ENCODE measurements around the gene RPL27. TPM values are rescaled to one million over a fixed set of nuclear protein-coding genes. Genes with fewer than 3 reads are reported as not detected.

Gene RPL27
- total and polyA plus RNA-seq, 2 of the 13 experiments (the other 11 are each of a cell fraction or from before 2014, with no cell fraction given) = 1,585 to 5,840 TPM

- Histone ChIP-seq H3K4me2 (ENCODE audit: low read depth, low read length) (peak within 1 kb of the TSS; percentile 93), H3K9me3 (ENCODE audit: low read length) (no peaks in the 10 kb centered on the region), H3K27ac (ENCODE audit: extremely low read length, insufficient read depth, low read length) (no peak within 1 kb of the TSS), H3K9ac (ENCODE audit: insufficient read depth, low read depth, low read length) (peak within 1 kb of the TSS; percentile 24; the same call in 1 of the 2 replicates), H3K79me2 (ENCODE audit: insufficient read depth, low read length) (peaks cover 19% of the 10 kb centered on the region), H2AFZ (ENCODE audit: low read length) (no peak within 1 kb of the TSS), H3K36me3 (replicated peaks in 1 of 2; ENCODE audit: control insufficient read depth in 1 of 2, insufficient read depth in 2 of 2, low read length in 2 of 2) (peaks cover 0 to 7% of the 10 kb centered on the region in 2 experiments; a peak in 2 of 5 replicates), H3K4me3 (replicated peaks in 1 of 3; ENCODE audit: insufficient read depth in 1 of 3, low read depth in 2 of 3, low read length in 3 of 3) (peak within 1 kb of the TSS; percentile 27 to 62 (median 45); a peak in 5 of 6 replicates), H4K20me1 (ENCODE audit: insufficient read depth, low read length) (no peaks in the 10 kb centered on the region), H3K27me3 (ENCODE audit: control insufficient read depth in 1 of 2, insufficient read depth in 2 of 2, low read length in 2 of 2) (no peaks in the 10 kb centered on the region; a peak in 1 of 5 replicates), H3K4me1 (ENCODE audit: insufficient read depth, low read length) (peaks cover 61% of the 10 kb centered on the region)
- in situ Hi-C loops (cut with HindIII; ENCODE audit: extremely low pct_ligation_motif_present, low pct_unique_long_range_greater_than_20kb) = no loop called here
- peak; percentile 96 for FAIRE-seq
- ChIA-PET POLR2A (interaction anchor here (0.5 to 3.6 kb wide), 16 partner anchors 13 to 343 kb away, joined by 3 to 16 read pairs (median 4); partner anchors contain the start of genes BRCA1, IFI35, NBR1 and RPL27), CTCF (ENCODE audit: low intra/inter-chr PET ratio, low total read pairs) (interaction anchor here (0.9 to 1.1 kb wide), 2 partner anchors 146 to 285 kb away, joined by 3 read pairs; partner anchors contain the start of gene NBR1)
- no TSS peak for BruUV-seq (replicated peaks)
- 34% methylated on average over 60 of the region's 61 CpGs for WGBS (ENCODE audit: low lambda C conversion rate)
- peak; percentile 48 for ATAC-seq
- intact Hi-C loops (cut with micrococcal nuclease; ENCODE audit: unreplicated experiment) = loop anchor here (2.0 to 5.0 kb wide), 4 partner anchors 94 to 308 kb away; partner anchors contain the start of genes NBR1 and TMEM106A
- peak; percentile 91 for DNase-seq (ENCODE audit: low spot score)
- TF ChIP-seq MEIS1 (CRISPR knock-in tag; IDR thresholded peaks at IDR 0.05; ENCODE audit: borderline replicate concordance) (no peak), STAG1 (CRISPR knock-in tag; IDR thresholded peaks at IDR 0.05) (peak; percentile 97), KDM3A (CRISPR knock-in tag; IDR thresholded peaks at IDR 0.05; ENCODE audit: low read depth) (peak; percentile 97), ATF3 (CRISPR knock-in tag; IDR thresholded peaks at IDR 0.05) (peak; percentile 58; the same call in 1 of the 2 replicates), ZNF720 (CRISPR knock-in tag; IDR thresholded peaks at IDR 0.05) (no peak), BCL6 (CRISPR knock-in tag; IDR thresholded peaks at IDR 0.05) (peak; percentile 36), ZNF468 (CRISPR knock-in tag; IDR thresholded peaks at IDR 0.05) (0 out of 2 replicates have a peak, but pooled peaks have one; percentile 53), ZNF615 (CRISPR knock-in tag; IDR thresholded peaks at IDR 0.05; ENCODE audit: borderline replicate concordance) (no peak), ZNF572 (CRISPR knock-in tag; IDR thresholded peaks at IDR 0.05) (0 out of 2 replicates have a peak, but pooled peaks have one; percentile 65), ZSCAN9 (CRISPR knock-in tag; IDR thresholded peaks at IDR 0.05; ENCODE audit: borderline replicate concordance) (peak; percentile 94; the same call in 1 of the 2 replicates), ZNF768 (CRISPR knock-in tag; IDR thresholded peaks at IDR 0.05) (peak; percentile 44; the same call in 1 of the 2 replicates), MXI1 (IDR thresholded peaks at IDR 0.05; ENCODE audit: borderline replicate concordance, low read depth, low read length) (peak; percentile 91; the same call in 2 of the 3 replicates), MTF2 (CRISPR knock-in tag; IDR thresholded peaks at IDR 0.05; ENCODE audit: borderline replicate concordance) (no peak)
- TF ChIP-seq, protein P1, sequence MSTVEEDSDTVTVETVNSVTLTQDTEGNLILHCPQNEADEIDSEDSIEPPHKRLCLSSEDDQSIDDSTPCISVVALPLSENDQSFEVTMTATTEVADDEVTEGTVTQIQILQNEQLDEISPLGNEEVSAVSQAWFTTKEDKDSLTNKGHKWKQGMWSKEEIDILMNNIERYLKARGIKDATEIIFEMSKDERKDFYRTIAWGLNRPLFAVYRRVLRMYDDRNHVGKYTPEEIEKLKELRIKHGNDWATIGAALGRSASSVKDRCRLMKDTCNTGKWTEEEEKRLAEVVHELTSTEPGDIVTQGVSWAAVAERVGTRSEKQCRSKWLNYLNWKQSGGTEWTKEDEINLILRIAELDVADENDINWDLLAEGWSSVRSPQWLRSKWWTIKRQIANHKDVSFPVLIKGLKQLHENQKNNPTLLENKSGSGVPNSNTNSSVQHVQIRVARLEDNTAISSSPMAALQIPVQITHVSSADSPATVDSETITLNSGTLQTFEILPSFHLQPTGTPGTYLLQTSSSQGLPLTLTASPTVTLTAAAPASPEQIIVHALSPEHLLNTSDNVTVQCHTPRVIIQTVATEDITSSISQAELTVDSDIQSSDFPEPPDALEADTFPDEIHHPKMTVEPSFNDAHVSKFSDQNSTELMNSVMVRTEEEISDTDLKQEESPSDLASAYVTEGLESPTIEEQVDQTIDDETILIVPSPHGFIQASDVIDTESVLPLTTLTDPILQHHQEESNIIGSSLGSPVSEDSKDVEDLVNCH (CRISPR knock-in tag; IDR thresholded peaks at IDR 0.05) = no peak
- TF ChIP-seq, protein P2, sequence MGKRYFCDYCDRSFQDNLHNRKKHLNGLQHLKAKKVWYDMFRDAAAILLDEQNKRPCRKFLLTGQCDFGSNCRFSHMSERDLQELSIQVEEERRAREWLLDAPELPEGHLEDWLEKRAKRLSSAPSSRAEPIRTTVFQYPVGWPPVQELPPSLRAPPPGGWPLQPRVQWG (CRISPR knock-in tag; IDR thresholded peaks at IDR 0.05; ENCODE audit: borderline replicate concordance, low read depth) = no peak
- TF ChIP-seq, protein P3, sequence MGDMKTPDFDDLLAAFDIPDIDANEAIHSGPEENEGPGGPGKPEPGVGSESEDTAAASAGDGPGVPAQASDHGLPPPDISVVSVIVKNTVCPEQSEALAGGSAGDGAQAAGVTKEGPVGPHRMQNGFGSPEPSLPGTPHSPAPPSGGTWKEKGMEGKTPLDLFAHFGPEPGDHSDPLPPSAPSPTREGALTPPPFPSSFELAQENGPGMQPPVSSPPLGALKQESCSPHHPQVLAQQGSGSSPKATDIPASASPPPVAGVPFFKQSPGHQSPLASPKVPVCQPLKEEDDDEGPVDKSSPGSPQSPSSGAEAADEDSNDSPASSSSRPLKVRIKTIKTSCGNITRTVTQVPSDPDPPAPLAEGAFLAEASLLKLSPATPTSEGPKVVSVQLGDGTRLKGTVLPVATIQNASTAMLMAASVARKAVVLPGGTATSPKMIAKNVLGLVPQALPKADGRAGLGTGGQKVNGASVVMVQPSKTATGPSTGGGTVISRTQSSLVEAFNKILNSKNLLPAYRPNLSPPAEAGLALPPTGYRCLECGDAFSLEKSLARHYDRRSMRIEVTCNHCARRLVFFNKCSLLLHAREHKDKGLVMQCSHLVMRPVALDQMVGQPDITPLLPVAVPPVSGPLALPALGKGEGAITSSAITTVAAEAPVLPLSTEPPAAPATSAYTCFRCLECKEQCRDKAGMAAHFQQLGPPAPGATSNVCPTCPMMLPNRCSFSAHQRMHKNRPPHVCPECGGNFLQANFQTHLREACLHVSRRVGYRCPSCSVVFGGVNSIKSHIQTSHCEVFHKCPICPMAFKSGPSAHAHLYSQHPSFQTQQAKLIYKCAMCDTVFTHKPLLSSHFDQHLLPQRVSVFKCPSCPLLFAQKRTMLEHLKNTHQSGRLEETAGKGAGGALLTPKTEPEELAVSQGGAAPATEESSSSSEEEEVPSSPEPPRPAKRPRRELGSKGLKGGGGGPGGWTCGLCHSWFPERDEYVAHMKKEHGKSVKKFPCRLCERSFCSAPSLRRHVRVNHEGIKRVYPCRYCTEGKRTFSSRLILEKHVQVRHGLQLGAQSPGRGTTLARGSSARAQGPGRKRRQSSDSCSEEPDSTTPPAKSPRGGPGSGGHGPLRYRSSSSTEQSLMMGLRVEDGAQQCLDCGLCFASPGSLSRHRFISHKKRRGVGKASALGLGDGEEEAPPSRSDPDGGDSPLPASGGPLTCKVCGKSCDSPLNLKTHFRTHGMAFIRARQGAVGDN (CRISPR knock-in tag; IDR thresholded peaks at IDR 0.05) = peak; percentile 86
These were observed 26.4 kb downstream of the RPL27 start, which contains the start of gene RND2 for GRCh38 chr17:43024407-43025289. TSS of gene RND2 (plus strand) at chr17:43025231. CDS start at chr17:43025348, 117 bp downstream.

Measured in HepG2 (cell line).